ENCODE data around the gene TXNDC5. TPM values are rescaled to one million over a fixed set of nuclear protein-coding genes. Genes with fewer than 3 reads are reported as not detected.
A peak's percentile ranks its signal among the peaks of the same experiment; 100 is the strongest.

TXNDC5 gene
- total and polyA plus RNA-seq, 2 donors (not counting 3 experiments of a cell fraction or from before 2014, with no cell fraction given) = 1,665 to 2,629 TPM

DNA sequence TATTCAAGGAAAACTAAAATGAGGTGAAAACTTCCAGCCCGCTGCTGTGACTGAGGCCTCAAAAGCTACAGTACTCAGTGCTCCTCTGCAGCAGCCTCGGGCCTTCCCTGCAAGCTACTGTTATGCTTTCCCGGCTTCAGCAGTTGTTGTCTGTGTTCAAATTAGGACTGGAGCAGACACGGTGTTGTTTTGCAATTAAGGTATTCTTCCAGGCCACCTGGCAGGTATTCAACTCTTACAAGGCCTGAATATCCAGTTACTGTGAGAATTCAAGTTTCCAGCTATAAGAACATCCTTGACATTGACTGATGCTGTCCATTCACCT, 10.7 kb downstream of the TXNDC5 start:
- BruUV-seq (replicated peaks) = no TSS peak
- Histone ChIP-seq H3K27ac (ENCODE audit: insufficient read depth, low read depth, low read length) (peak overlapping the region; percentile 36), H2AFZ (ENCODE audit: low read depth, low read length) (no peak overlapping the region), H3K9me1 (replicated peaks; ENCODE audit: control insufficient read depth, extremely low read depth, insufficient read depth, low read length) (no peaks in the 10 kb centered on the region), H3K79me2 (ENCODE audit: control insufficient read depth, insufficient read depth, low read length) (peaks cover 99% of the 10 kb centered on the region), H3K4me2 (ENCODE audit: insufficient read depth, low read length) (no peak overlapping the region), H3K4me3 (replicated peaks in 1 of 3; ENCODE audit: insufficient read depth in 1 of 3, low read depth in 1 of 3, low read length in 3 of 3) (no peak overlapping the region), H3K4me1 (ENCODE audit: control insufficient read depth, extremely low read depth, insufficient read depth, low read length) (peaks cover 97% of the 10 kb centered on the region), H4K20me1 (replicated peaks; ENCODE audit: control insufficient read depth, extremely low read depth, insufficient read depth, low read length) (no peaks in the 10 kb centered on the region), H3K9ac (replicated peaks; ENCODE audit: extremely low read depth, insufficient read depth, low read length) (peak overlapping the region; percentile 36), H3K36me3 (ENCODE audit: control insufficient read depth in 2 of 2, extremely low read depth in 1 of 2, insufficient read depth in 2 of 2, low read length in 2 of 2) (peaks cover 84 to 88% of the 10 kb centered on the region in 2 experiments), H3K27me3 (ENCODE audit: control insufficient read depth in 2 of 2, insufficient read depth in 2 of 2, low read length in 2 of 2) (no peaks in the 10 kb centered on the region), H3K9me3 (replicated peaks; ENCODE audit: control insufficient read depth, insufficient read depth, low read length) (no peaks in the 10 kb centered on the region)
- FAIRE-seq = peak; percentile 12
- DNase-seq (ENCODE audit: low read depth, low spot score) = no peak
- dilution Hi-C loops (cut with MboI; ENCODE audit: extremely low pct_ligation_motif_present, low sequenced_read_pairs) = loop anchor here (25.0 kb wide), 1 partner anchor 112 kb away; no protein-coding TSS in a partner anchor
- ChIA-PET CTCF (interaction anchor here (0.8 to 9.0 kb wide), 11 partner anchors 10 to 177 kb away, joined by 3 to 78 read pairs (median 5); no protein-coding TSS in a partner anchor), POLR2A (interaction anchor here (0.7 to 2.8 kb wide), 6 partner anchors 9 to 174 kb away, joined by 3 to 11 read pairs (median 6); partner anchors contain the start of gene BMP6)
- TF ChIP-seq GATA2 (IDR thresholded peaks at IDR 0.05; ENCODE audit: insufficient read depth, insufficient read length, low read depth, low read length) = no peak
- no peak for TF ChIP-seq MYC (IDR thresholded peaks at IDR 0.05; ENCODE audit: low read depth, low read length)
- no peak for TF ChIP-seq POLR2AphosphoS5 (IDR thresholded peaks at IDR 0.05; ENCODE audit: insufficient read depth, low read depth, low read length)
- TF ChIP-seq POLR2A (IDR thresholded peaks at IDR 0.05; ENCODE audit: low read depth, low read length) = no peak
- TF ChIP-seq FOS (IDR thresholded peaks at IDR 0.05; ENCODE audit: borderline replicate concordance, insufficient read depth, low read length) = no peak
- no peak for TF ChIP-seq JUN (IDR thresholded peaks at IDR 0.05; ENCODE audit: borderline replicate concordance, insufficient read depth, insufficient read length, low read depth)
- TF ChIP-seq, protein P1, sequence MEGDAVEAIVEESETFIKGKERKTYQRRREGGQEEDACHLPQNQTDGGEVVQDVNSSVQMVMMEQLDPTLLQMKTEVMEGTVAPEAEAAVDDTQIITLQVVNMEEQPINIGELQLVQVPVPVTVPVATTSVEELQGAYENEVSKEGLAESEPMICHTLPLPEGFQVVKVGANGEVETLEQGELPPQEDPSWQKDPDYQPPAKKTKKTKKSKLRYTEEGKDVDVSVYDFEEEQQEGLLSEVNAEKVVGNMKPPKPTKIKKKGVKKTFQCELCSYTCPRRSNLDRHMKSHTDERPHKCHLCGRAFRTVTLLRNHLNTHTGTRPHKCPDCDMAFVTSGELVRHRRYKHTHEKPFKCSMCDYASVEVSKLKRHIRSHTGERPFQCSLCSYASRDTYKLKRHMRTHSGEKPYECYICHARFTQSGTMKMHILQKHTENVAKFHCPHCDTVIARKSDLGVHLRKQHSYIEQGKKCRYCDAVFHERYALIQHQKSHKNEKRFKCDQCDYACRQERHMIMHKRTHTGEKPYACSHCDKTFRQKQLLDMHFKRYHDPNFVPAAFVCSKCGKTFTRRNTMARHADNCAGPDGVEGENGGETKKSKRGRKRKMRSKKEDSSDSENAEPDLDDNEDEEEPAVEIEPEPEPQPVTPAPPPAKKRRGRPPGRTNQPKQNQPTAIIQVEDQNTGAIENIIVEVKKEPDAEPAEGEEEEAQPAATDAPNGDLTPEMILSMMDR (IDR thresholded peaks at IDR 0.05; ENCODE audit: extremely low read depth in 1 of 2, insufficient read depth in 1 of 2, low read depth in 1 of 2, low read length in 2 of 2) = no peak
- TF ChIP-seq MAX (IDR thresholded peaks at IDR 0.05; ENCODE audit: insufficient read depth, insufficient read length) = no peak
- no peak for TF ChIP-seq EZH2 (IDR thresholded peaks at IDR 0.05; ENCODE audit: borderline replicate concordance, low read depth, low read length, severe bottlenecking)
- intact Hi-C loops (cut with micrococcal nuclease) = loop anchor here (1.0 to 10.0 kb wide), 2 partner anchors 92 to 315 kb away; no protein-coding TSS in a partner anchor

All from endothelial cell of umbilical vein (primary cell).